ENCODE results near the gene PRKAG1. TPM values are rescaled to one million over a fixed set of nuclear protein-coding genes. Genes with fewer than 3 reads are reported as not detected.

Gene PRKAG1
- total RNA-seq, 3 donors from 2014 or later, result 68.1 to 70.6 (median 68.4) TPM

DNA sequence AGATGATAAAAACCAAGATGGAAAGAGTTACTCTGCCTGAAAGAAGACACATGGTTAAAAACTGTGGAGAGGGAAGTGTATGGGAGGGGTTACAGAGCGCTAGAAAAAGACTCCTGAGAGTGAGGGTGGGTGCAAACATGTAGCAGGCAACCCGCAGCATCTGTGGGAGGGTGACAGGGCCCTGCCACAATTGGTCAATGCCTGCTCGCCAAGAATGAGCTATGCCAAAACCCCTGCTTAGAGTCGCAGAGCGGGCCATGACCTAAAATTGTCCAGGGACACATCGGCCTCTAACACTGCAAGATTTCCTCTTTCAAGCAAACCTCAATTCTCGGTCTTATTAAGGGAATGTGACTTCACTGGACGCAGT lies 700 bp downstream of the PRKAG1 start:
- DNase-seq (no peak), ATAC-seq (peak; percentile 27 to 47)
- peaks cover 36% of the 10 kb centered on the region for H3K4me1 Mint-ChIP-seq (ENCODE audit: low read depth)
- H3K36me3 Mint-ChIP-seq (ENCODE audit: insufficient read depth), result peaks cover 20% of the 10 kb centered on the region
- no peaks in the 10 kb centered on the region for H3K27me3 Mint-ChIP-seq (ENCODE audit: low read depth)
- H3K4me3 Mint-ChIP-seq, result peak overlapping the region; percentile 92
- no peaks in the 10 kb centered on the region for H3K9me3 Mint-ChIP-seq

DNA sequence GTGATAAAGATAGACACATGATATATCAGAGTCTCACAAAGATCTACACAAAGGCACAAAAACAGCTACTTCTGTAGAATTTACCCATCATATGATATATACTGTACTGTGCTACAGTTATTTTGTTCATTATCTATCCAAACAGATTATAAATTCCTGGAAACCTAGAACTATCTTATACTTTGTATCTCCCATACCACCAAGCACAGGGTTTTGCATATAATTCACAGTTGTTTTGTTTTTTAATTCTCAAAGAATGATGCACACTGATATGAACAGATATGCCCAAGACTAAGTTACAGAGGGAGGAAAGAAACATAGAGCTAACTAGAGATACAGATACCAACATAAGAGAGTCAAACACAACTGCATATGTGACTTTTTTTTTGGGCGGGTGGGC lies 3.4 kb downstream of the PRKAG1 start:
- H3K4me1 Mint-ChIP-seq (ENCODE audit: low read depth), result peaks cover 36% of the 10 kb centered on the region
- H3K4me3 Mint-ChIP-seq, result no peak overlapping the region
- ATAC-seq (no peak), DNase-seq (no peak)
- peaks cover 19% of the 10 kb centered on the region for H3K36me3 Mint-ChIP-seq (ENCODE audit: insufficient read depth)
- no peaks in the 10 kb centered on the region for H3K27me3 Mint-ChIP-seq (ENCODE audit: low read depth)
- no peaks in the 10 kb centered on the region for H3K9me3 Mint-ChIP-seq

DNA sequence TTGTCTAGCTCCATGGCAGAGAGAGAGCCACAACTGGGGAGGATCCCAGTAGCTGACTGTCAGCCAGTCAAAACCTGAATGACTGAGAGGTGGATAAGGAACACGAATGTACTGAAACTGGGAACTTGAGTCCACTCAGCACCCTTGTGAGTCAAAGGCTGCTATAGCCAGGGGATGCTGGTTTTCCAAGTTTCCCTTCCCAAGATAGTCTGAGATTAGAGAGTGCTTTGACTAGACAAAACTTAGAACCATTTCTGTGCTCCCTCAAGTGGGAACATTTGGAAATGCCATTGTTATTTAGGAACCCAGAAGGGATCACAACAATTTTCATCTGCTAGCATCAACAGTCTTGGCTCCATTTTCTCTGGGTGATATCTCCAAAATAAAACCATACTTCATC lies 4.0 kb downstream of the PRKAG1 start:
- Mint-ChIP-seq H3K36me3 (ENCODE audit: insufficient read depth) (peaks cover 24% of the 10 kb centered on the region), H3K4me3 (no peak overlapping the region), H3K27me3 (ENCODE audit: low read depth) (no peaks in the 10 kb centered on the region), H3K4me1 (ENCODE audit: low read depth) (peaks cover 31% of the 10 kb centered on the region), H3K9me3 (no peaks in the 10 kb centered on the region)
- no peak for DNase-seq
- no peak for ATAC-seq

DNA sequence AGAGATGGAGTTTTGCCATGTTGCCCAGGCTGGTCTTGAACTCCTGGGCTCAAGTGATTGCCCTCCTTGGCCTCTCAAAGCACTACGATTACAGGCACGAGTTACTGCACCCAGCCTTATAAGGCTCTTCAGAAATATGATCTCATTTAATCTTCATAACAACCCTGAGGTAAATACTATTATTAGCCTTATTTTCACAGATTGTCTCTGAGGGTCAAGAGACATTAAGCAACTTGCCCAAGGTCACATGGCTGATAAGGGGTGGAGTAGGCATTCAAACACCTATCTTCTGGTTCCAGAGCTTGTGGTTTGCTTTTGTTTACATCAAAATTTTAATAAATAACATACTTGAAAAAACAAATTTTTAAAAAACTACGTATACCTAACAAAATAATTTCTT lies 5.1 kb downstream of the PRKAG1 start:
- peaks cover 27% of the 10 kb centered on the region for H3K36me3 Mint-ChIP-seq (ENCODE audit: insufficient read depth)
- no peaks in the 10 kb centered on the region for H3K9me3 Mint-ChIP-seq
- no peaks in the 10 kb centered on the region for H3K27me3 Mint-ChIP-seq (ENCODE audit: low read depth)
- ATAC-seq, result no peak
- no peak overlapping the region for H3K4me3 Mint-ChIP-seq
- DNase-seq, result no peak
- peaks cover 26% of the 10 kb centered on the region for H3K4me1 Mint-ChIP-seq (ENCODE audit: low read depth)

DNA sequence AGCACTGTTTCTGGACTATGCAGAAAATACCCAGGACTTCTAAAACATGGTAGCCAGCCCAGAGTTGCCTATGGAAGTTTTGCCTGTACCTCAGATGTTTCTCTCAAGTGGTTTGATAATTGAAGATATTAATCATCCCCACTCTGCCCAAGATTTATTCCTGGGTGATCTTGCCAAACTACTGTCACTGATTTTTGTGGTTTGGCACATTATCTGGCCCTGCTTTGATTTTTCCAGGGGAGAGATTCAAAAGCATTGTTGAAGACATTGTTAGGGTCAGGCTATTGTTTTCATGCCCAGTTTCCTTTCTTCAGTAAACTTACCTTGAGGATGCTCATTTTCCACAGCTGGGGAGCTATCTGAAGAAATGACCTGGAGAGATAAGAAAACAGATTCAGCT lies 5.8 kb downstream of the PRKAG1 start:
- DNase-seq, result no peak
- no peaks in the 10 kb centered on the region for H3K27me3 Mint-ChIP-seq (ENCODE audit: low read depth)
- no peak overlapping the region for H3K4me3 Mint-ChIP-seq
- H3K36me3 Mint-ChIP-seq (ENCODE audit: insufficient read depth), result peaks cover 33% of the 10 kb centered on the region
- H3K9me3 Mint-ChIP-seq, result no peaks in the 10 kb centered on the region
- H3K4me1 Mint-ChIP-seq (ENCODE audit: low read depth), result peaks cover 23% of the 10 kb centered on the region
- ATAC-seq, result no peak

DNA sequence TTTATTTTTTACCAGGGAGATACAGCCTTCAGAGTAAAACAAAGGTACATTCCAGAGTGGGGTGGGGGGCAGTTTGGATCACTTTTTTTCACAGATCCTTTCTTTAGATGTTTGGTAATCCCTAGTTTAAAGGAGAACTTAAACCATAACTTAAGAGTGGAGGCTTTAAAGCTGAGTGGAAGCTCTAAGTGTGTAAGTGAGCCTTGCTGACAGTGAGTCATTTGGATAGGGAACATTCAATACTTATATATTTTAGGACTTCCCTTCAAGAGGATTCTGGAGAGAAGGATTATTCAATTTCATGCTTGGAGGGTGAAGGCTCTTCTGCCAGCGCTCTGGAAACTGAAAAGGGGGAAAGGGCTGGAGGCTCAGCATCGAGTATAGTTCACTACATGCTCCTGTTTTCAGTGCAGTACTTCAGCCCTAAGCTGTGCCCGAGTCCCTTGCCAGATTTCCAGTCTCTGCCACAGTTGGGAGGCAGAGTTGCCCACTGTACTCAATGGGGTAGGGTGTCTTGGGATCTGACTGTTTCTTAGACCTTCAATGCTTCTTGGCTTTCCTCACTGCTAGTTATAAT lies 8.4 kb downstream of the PRKAG1 start:
- H3K36me3 Mint-ChIP-seq (ENCODE audit: insufficient read depth), result peaks cover 35% of the 10 kb centered on the region
- peaks cover 3% of the 10 kb centered on the region for H3K4me1 Mint-ChIP-seq (ENCODE audit: low read depth)
- no peak overlapping the region for H3K4me3 Mint-ChIP-seq
- H3K27me3 Mint-ChIP-seq (ENCODE audit: low read depth), result no peaks in the 10 kb centered on the region
- H3K9me3 Mint-ChIP-seq, result no peaks in the 10 kb centered on the region
- ATAC-seq, result no peak
- DNase-seq, result no peak

DNA sequence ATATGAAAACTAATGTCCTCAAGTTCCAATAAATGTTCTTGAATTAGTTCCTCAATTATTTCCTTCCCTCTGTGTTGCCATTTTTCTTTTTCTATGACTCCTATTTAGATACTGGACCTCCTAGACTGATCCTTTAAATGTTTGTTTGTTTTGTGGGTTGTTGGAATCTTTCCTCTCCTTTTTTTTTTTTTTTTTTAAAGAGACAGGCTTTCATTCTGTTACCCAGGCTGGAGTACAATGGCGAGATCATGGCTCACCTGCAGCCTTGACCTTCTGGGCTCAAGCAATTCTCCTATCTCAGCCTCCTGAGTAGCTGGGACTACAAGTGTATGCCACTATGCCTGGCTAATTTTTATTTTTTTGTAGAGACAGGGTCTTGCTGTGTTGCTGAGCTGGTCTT lies 9.6 kb downstream of the PRKAG1 start:
- ATAC-seq (no peak), DNase-seq (no peak)
- Mint-ChIP-seq H3K4me3 (no peak overlapping the region), H3K4me1 (ENCODE audit: low read depth) (no peaks in the 10 kb centered on the region), H3K9me3 (no peaks in the 10 kb centered on the region), H3K36me3 (ENCODE audit: insufficient read depth) (peaks cover 43% of the 10 kb centered on the region), H3K27me3 (ENCODE audit: low read depth) (no peaks in the 10 kb centered on the region)

DNA sequence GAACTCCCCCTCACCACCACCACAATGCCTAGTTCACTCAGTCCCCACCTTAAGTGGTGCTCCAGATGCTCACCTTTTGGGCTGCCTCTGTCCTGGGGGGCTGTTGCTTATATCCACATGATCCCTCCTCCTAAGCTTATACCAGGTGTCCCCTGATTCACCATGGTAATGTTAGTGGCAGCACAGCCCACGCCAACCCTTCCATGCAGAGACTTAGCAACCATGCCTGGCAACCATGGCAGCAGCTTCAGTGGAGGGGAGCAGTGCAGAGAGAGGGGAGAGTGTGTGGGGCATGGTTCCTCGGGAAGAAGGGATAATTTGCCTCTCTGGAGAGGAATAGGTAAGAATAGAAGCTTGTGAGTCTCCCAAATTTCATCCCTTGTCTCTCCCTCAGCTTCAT lies 18.2 kb downstream of the PRKAG1 start:
- H3K4me3 Mint-ChIP-seq, result no peak overlapping the region
- peaks cover 30% of the 10 kb centered on the region for H3K4me1 Mint-ChIP-seq (ENCODE audit: low read depth)
- no peaks in the 10 kb centered on the region for H3K9me3 Mint-ChIP-seq
- H3K36me3 Mint-ChIP-seq (ENCODE audit: insufficient read depth), result peaks cover 39% of the 10 kb centered on the region
- no peak for ATAC-seq
- H3K27me3 Mint-ChIP-seq (ENCODE audit: low read depth), result peaks cover 46% of the 10 kb centered on the region
- DNase-seq, result no peak

DNA sequence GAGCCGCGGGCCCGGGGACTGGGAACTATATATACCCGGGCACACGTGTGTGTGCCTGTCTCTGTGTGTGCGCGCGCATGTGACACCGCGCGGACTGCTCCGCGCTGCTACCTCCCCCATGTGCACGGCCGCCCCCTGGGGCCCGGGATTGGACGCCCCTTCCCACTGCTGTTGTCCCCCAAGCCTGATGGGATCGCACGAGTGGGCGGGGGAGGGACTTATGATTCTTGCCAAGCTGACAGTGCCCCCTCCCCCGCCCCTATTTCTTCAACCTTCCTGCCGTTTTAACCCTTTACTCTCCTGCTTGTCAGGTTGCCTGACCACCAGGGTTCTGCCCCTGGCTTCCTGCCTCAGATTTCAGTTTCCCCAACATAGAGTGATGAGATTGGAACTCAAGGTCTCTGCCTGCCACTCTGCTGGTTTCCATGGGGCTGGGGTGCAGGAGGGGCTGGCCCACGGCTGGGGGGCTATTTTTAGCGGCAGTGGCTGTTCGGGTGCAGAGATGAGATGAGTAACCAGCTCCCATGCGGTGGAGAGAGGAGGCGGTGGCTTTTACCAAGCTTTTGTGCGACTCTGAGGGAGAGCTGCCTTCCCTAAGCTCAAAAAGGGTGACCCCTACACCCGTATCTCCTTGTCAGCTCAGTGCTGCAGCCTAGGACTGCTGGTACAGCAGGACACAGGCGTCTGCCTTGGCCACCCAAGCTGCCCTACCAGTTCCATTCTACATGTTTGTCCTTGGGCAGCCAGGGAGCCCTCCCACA lies 19.0 kb downstream of the PRKAG1 start, which contains the start of gene DDN:
Gene DDN, minus strand, starts transcription at position 5 of the 761 bp plus-strand sequence. CDS start 88 bp downstream, outside the sequence.
- peak within 1 kb of the TSS; percentile 59 for H3K4me3 Mint-ChIP-seq
- H3K27me3 Mint-ChIP-seq (ENCODE audit: low read depth), result peaks cover 51% of the 10 kb centered on the region
- ATAC-seq, result peak; percentile 55 to 62
- peaks cover 33% of the 10 kb centered on the region for H3K4me1 Mint-ChIP-seq (ENCODE audit: low read depth)
- H3K36me3 Mint-ChIP-seq (ENCODE audit: insufficient read depth), result peaks cover 31% of the 10 kb centered on the region
- H3K9me3 Mint-ChIP-seq, result no peaks in the 10 kb centered on the region
- peak; percentile 38 for DNase-seq

DNA sequence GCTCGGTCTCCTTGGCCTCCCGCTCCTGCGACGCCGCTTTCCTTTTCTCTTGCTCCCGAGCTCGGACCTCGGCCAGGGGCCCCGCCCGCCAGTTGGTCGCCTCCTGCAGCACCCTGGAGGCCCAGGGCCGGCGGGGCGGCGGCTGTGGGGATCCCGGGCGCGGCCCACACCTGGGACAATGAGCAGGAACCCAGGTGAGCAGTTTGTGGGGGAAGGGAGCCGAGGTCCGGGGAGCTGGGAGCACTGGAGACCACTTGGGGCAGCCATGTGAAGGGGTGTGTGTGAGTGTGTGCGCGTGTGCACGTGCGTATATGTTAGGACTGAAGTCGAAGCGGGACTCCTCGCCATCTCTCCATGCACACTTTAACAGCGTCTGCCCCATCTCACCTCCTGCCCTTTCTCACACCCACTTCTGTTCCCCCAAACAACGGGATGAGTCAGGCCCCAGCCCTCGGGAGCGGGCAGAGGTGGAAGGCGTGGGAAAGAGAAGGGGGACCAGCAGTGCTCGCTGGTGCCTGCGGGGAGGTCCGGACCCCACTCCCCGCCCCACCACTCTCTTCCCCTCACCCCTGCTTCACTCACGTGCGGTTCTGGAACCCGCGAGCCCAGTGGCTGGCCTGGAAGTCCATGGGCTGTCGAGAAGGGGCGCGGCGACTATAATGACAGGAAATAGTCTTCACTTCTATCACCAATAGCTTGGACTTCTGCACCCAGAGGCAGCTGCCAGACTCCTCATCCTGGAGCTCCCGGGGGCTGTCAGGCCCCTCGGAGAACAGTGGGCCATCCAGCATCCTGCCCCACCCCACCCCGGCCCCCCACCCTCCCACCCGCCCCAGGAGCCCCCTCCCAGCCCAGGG lies 19.9 kb downstream of the PRKAG1 start:
- H3K27me3 Mint-ChIP-seq (ENCODE audit: low read depth), result peaks cover 59% of the 10 kb centered on the region
- DNase-seq, result peak; percentile 28
- ATAC-seq, result peak; percentile 16 to 17
- no peaks in the 10 kb centered on the region for H3K9me3 Mint-ChIP-seq
- peak overlapping the region; percentile 47 for H3K4me3 Mint-ChIP-seq
- H3K36me3 Mint-ChIP-seq (ENCODE audit: insufficient read depth), result peaks cover 27% of the 10 kb centered on the region
- peaks cover 33% of the 10 kb centered on the region for H3K4me1 Mint-ChIP-seq (ENCODE audit: low read depth)

DNA sequence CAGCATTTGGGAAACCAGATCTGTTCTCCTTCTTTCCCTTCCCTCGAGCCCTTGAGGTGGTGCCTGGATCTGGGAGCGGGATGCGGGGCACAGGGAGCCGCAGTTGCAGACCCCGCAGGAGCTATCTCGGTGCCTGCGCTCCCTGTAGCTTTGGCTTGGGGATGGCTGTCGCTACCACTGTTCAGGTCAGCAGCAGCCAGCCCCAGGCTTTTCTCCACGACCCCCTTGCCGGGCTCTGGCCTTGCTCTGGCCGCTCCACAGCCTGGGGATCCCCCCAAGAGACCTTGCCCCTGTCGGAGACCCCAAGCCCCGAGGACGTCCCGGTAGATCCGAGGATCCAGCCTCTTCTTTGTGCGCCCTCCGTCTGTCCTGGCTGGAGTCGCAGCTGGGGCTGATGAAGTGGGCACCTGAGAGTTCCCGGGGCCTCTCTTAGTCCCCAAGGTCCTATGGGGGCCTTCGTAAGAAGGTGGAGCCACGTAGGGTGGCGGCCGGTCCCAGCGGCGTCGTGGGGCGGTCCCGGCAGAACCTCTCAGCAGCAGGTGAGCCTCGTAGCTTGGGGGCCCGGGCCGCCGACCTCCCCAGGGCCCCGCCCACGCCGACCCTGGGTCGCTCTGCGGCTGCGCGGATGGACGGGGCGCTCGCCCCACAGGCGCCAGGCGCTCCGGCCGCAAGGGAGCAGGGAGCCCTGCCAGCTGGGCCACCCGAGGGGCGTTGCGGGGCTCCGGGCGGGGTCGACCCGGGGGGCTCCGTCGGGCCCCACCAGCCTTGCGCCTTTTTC lies 20.7 kb downstream of the PRKAG1 start:
- H3K4me3 Mint-ChIP-seq, result peak overlapping the region; percentile 68
- peaks cover 66% of the 10 kb centered on the region for H3K27me3 Mint-ChIP-seq (ENCODE audit: low read depth)
- H3K9me3 Mint-ChIP-seq, result no peaks in the 10 kb centered on the region
- peaks cover 33% of the 10 kb centered on the region for H3K4me1 Mint-ChIP-seq (ENCODE audit: low read depth)
- ATAC-seq (no peak), DNase-seq (peak; percentile 14)
- peaks cover 20% of the 10 kb centered on the region for H3K36me3 Mint-ChIP-seq (ENCODE audit: insufficient read depth)

DNA sequence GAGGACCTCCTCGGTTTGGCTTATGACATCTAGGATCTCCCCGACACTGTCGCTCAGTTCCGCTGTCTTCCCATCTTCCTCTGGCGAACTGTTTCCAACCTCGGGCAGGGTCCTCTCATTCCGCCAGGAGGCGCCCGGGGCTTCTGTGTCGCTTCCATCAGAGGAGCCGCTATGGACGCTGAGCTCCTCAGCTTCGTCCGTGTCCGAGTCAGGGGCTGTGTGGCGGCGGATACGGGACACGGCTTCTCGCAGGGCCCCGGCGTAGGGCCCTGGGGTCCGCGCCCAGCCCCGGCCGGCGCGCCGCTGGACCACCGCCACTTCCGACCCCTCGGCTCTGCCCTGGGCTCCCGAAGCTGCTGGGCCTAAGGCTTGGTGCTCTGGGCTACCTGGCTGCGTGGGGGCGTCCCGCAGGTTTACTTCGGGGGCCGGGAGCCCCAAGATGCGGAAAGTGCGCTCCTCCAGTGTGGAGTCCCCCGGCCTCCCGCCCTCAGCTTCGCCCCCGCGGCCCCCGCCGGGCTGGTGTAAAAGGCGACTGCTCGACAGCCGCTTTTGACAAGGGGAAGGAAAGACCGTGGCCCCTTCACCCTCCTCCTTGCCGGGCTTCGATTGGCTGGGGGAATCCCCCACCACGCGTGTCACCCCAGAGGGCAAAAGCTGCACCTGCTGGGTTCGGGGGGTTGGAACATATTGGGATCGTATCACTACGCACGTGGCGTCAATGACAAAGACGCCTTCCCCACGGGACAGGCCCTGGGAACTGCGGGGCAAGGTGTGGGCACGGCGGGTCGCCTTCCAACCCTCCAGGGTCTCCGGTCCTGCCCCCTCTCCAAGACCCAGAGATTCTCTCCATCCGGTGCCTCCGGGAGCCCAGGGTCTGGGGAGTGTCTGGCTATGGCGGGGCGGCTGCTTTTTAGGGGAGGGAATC lies 21.5 kb downstream of the PRKAG1 start:
- peak overlapping the region; percentile 68 for H3K4me3 Mint-ChIP-seq

More for the DNA sequence above, 21.5 kb downstream of the PRKAG1 start:
- Mint-ChIP-seq H3K27me3 (ENCODE audit: low read depth) (peaks cover 64% of the 10 kb centered on the region), H3K36me3 (ENCODE audit: insufficient read depth) (peaks cover 11% of the 10 kb centered on the region), H3K9me3 (no peaks in the 10 kb centered on the region), H3K4me1 (ENCODE audit: low read depth) (peaks cover 33% of the 10 kb centered on the region)
- peak; percentile 44 to 49 for ATAC-seq
- DNase-seq, result peak; percentile 58

All from activated T-cell treated with anti-CD3 and anti-CD28 coated beads, Interleukin-2, amount 50 U/mL, for 4 hours (primary cell).